Neural cell (in vitro differentiated cells): ENCODE results near the gene MINDY4. TPM values are rescaled to one million over a fixed set of nuclear protein-coding genes. Genes with fewer than 3 reads are reported as not detected.

Experiments
- H2AFZ ChIP-seq: fragments of 200-600, 300-800 bp; sonication (generic), shearing (Covaris generic); 2 replicates; pipeline ENCODE4 v1.6.0; 2014; ENCODE audit warnings: low read depth, mild to moderate bottlenecking, antibody characterized with exemption, low read length, moderate library complexity
- H3F3A ChIP-seq: fragments of 200-600 bp; shearing (Covaris generic); 2 replicates; pipeline ENCODE4 v1.6.1; 2016; ENCODE audit warnings: mild to moderate bottlenecking, moderate library complexity, mixed read lengths, antibody characterized with exemption, low read length; ENCODE audit not compliant: insufficient read depth, poor library complexity, severe bottlenecking
- H3K27ac ChIP-seq: fragments of 200-600, 300-800 bp; sonication (generic), shearing (Covaris generic); 2 replicates; pipeline ENCODE4 v1.5.1; 2014; ENCODE audit warnings: mild to moderate bottlenecking, low read length, moderate library complexity
- H3K27me3 ChIP-seq: fragments of 300-800, 200-600 bp; sonication (generic), shearing (Covaris generic); 2 replicates; pipeline ENCODE4 v1.6.0; 2014; ENCODE audit warnings: mild to moderate bottlenecking, low read depth, low read length, moderate library complexity; ENCODE audit not compliant: insufficient read depth
- H3K36me3 ChIP-seq: fragments of 300-800, 200-600 bp; sonication (generic), shearing (Covaris generic); 2 replicates; pipeline ENCODE4 v1.5.1; 2014; ENCODE audit warnings: mild to moderate bottlenecking, antibody characterized with exemption, low read length, moderate library complexity; ENCODE audit not compliant: insufficient read depth
- H3K4me2 ChIP-seq: fragments of 300-800, 200-600 bp; sonication (generic), shearing (Covaris generic); 2 replicates; pipeline ENCODE4 v1.6.0; 2014; ENCODE audit warnings: mild to moderate bottlenecking, low read length
- H3K4me3 ChIP-seq: fragments of 300-800, 200-600 bp; sonication (generic), shearing (Covaris generic); 2 replicates; pipeline ENCODE4 v1.5.1; 2014; ENCODE audit warnings: mild to moderate bottlenecking, low read length, moderate library complexity
- H3K79me2 ChIP-seq: fragments of 200-600 bp; shearing (Covaris generic); replicated peaks from 2 replicates; pipeline ENCODE4 v1.6.0; 2014; ENCODE audit warnings: mild to moderate bottlenecking, low read length, moderate library complexity; ENCODE audit not compliant: insufficient read depth
- H3K9ac ChIP-seq: fragments of 300-800, 200-600 bp; sonication (generic), shearing (Covaris generic); 2 replicates; pipeline ENCODE4 v1.6.1; 2016; ENCODE audit warnings: mild to moderate bottlenecking, low read length, mixed read lengths
- H3K9me2 ChIP-seq: fragments of 200-600 bp; shearing (Covaris generic); 2 replicates; pipeline ENCODE4 v1.6.1; 2016; ENCODE audit warnings: mild to moderate bottlenecking, low read length, mixed read lengths; ENCODE audit not compliant: insufficient read depth
- H3K9me3 ChIP-seq: fragments of 200-600, 300-800 bp; sonication (generic), shearing (Covaris generic); 2 replicates; pipeline ENCODE4 v1.6.1; 2016; ENCODE audit warnings: mild to moderate bottlenecking, mixed run types, low read length, moderate library complexity, mixed read lengths
- H4K20me1 ChIP-seq: fragments of 200-600 bp; shearing (Covaris generic); 2 replicates; pipeline ENCODE4 v1.6.1; 2016; ENCODE audit warnings: mild to moderate bottlenecking, mixed run types; ENCODE audit not compliant: insufficient read depth
- CTCF ChIP-seq: fragments of 450-650 bp; IDR thresholded peaks from 2 replicates; pipeline ENCODE4 v1.5.1; 2014; ENCODE audit warnings: antibody characterized with exemption, mild to moderate bottlenecking, moderate library complexity; ENCODE audit not compliant: poor library complexity, severe bottlenecking
- EP300 ChIP-seq: fragments of 450-650 bp; conservative IDR thresholded peaks from 2 replicates; pipeline ENCODE4 v1.6.1; 2014; ENCODE audit warnings: antibody characterized with exemption, mild to moderate bottlenecking, moderate library complexity; ENCODE audit not compliant: poor library complexity, severe bottlenecking
- EZH2 ChIP-seq: fragments of 200-600, 300-800 bp; shearing (Covaris generic), sonication (generic); IDR thresholded peaks from 2 replicates; pipeline ENCODE4 v1.6.1; 2014; ENCODE audit warnings: antibody characterized with exemption, low read length, borderline replicate concordance, mild to moderate bottlenecking; ENCODE audit not compliant: insufficient read depth, poor library complexity, severe bottlenecking
- MXI1 ChIP-seq: fragments of 450-650 bp; conservative IDR thresholded peaks from 2 replicates; pipeline ENCODE4 v1.6.1; 2014; ENCODE audit warnings: antibody characterized with exemption, mild to moderate bottlenecking; ENCODE audit not compliant: poor library complexity, severe bottlenecking
- POLR2AphosphoS5 ChIP-seq: IDR thresholded peaks from 2 replicates; pipeline ENCODE4 v1.6.1; 2012
- RAD21 ChIP-seq: fragments of 450-650 bp; conservative IDR thresholded peaks from 2 replicates; pipeline ENCODE4 v1.6.1; 2014; ENCODE audit warnings: antibody characterized with exemption, mild to moderate bottlenecking, moderate library complexity
- REST ChIP-seq: IDR thresholded peaks from 2 replicates; pipeline ENCODE4 v1.6.1; 2012; ENCODE audit warnings: borderline replicate concordance
- SMC3 ChIP-seq: fragments of 450-650 bp; conservative IDR thresholded peaks from 2 replicates; pipeline ENCODE4 v1.6.1; 2014; ENCODE audit warnings: antibody characterized with exemption, mild to moderate bottlenecking, moderate library complexity; ENCODE audit not compliant: poor library complexity
- TAF1 ChIP-seq: IDR thresholded peaks from 2 replicates; pipeline ENCODE4 v1.6.1; 2012; ENCODE audit warnings: low read depth
- polyA plus RNA-seq: library from polyadenylated mRNA; depleted of rRNA; stranded (reverse); fragments of >200 nt; gene quantifications from 2 replicates; pipeline ENCODE4 v1.2.3, GENCODE V29; 2014

MINDY4 gene
- polyA plus RNA-seq, 1 donor from 2014 or later: 1.0 TPM

- Histone ChIP-seq H3F3A (no peaks in the 10 kb centered on the region), H3K27ac (no peak overlapping the region), H3K4me3 (no peak overlapping the region), H4K20me1 (no peaks in the 10 kb centered on the region), H3K27me3 (no peaks in the 10 kb centered on the region), H3K4me2 (no peak overlapping the region), H3K9me3 (no peaks in the 10 kb centered on the region), H2AFZ (no peak overlapping the region), H3K9me2 (no peaks in the 10 kb centered on the region), H3K79me2 (no peaks in the 10 kb centered on the region), H3K36me3 (no peaks in the 10 kb centered on the region), H3K9ac (no peak overlapping the region)
- TF ChIP-seq REST: no peak
- no peak for TF ChIP-seq EP300
- TF ChIP-seq MXI1: no peak
- TF ChIP-seq RAD21: no peak
- no peak for TF ChIP-seq POLR2AphosphoS5
- no peak for TF ChIP-seq CTCF
Observed at GRCh38 chr7:30908681-30909080, 137.5 kb downstream of the MINDY4 start.

- H3K79me2 ChIP-seq: no peaks in the 10 kb centered on the region
- H3K4me3 ChIP-seq: no peak overlapping the region
- TF ChIP-seq TAF1 (no peak), RAD21 (no peak), REST (no peak), CTCF (no peak), EZH2 (no peak), SMC3 (no peak), MXI1 (no peak)
- no peaks in the 10 kb centered on the region for H3F3A ChIP-seq
- H3K36me3 ChIP-seq: no peaks in the 10 kb centered on the region
- no peaks in the 10 kb centered on the region for H3K9me3 ChIP-seq
- H3K4me2 ChIP-seq: no peak overlapping the region
- H3K27ac ChIP-seq: no peak overlapping the region
- no peak overlapping the region for H2AFZ ChIP-seq
- no peaks in the 10 kb centered on the region for H3K27me3 ChIP-seq
- H3K9ac ChIP-seq: no peak overlapping the region
- no peaks in the 10 kb centered on the region for H3K9me2 ChIP-seq
- H4K20me1 ChIP-seq: no peaks in the 10 kb centered on the region
Observed at GRCh38 chr7:30909431-30909830, 138.2 kb downstream of the MINDY4 start.
